A549 treated with ZK216348 at 1 μM for 4 hours (cell line): Measurements from ENCODE around the gene HOOK1. TPM values are rescaled to one million over a fixed set of nuclear protein-coding genes. Genes with fewer than 3 reads are reported as not detected.

Experiments used
- total RNA-seq: library from RNA; stranded (reverse); fragments of 200-300 nt; extraction: Qiagen RNA extraction; gene quantifications from 5 replicates; pipeline ENCODE4 v1.2.3, GENCODE V29; 2022; ENCODE audit warnings: low read depth

The HOOK1 gene
- total RNA-seq, result 0.17 to 0.34 TPM (median 0.21 TPM) in 5 replicates

DNA sequence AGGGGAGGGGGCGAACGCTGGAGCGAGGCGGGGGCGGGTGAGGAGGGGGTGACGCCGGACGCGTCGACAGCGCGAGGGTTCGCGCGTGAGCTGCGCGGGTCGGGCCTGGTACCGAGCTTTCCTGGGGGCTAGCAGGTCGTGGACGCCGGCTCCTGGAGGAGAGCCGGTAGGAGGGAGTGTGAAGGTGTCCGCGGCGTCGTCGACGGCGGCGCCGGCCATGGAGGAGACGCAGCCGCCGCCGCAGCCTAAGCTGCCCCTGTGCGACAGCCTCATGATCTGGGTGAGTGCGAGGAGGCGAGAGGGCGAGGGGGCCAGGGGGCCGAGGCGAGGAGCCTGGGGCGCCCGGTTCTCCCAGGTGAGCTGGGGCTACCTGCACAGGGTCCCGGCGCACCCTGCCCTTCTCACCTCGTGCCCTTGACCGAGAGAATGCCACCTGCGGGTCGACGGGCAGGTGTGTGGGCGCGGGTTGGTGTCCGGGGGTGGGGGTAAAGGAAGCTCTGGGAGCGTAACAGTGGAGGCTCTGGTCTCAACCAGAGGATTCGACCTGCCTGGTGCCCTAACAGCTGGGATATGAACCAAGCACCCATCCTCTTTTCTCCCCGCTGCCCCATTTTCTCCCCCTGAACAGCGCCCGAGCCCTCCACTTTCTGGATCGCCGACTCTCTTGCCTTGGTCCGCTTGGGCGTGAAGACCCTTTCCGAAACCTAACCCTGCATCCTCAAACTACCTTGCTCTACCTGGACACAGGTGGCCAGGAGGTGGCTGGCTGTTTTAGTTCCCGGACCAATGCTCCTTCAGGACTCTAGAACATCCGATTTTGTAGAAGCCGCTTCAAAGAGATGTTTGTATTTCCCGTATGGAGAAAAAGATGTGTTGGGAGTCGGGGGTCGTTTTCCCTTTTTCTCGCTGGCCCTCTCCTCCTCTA lies at the start of gene HOOK1:
TSS of gene HOOK1 (plus strand) at position 49 of the 925 bp plus-strand sequence. CDS start at position 218, 169 bp downstream.

Other genes starting within 250 kb of the HOOK1 start
- gene CYP2J2, start 111.8 kb downstream of the HOOK1 start, total RNA-seq, result 0.08 TPM in 1 of 5 replicates, not detected in the others